Forelimb muscle (tissue), 1 donor: Measurements from ENCODE around the gene GADL1. TPM values are rescaled to one million over a fixed set of nuclear protein-coding genes. Genes with fewer than 3 reads are reported as not detected.

Experiments
- DNase-seq: peaks from one replicate; pipeline ENCODE4 v3.0.0-alpha.2; 2013; ENCODE audit warnings: low read depth
- polyA plus RNA-seq: library from polyadenylated mRNA; unstranded; fragments of 120-200 nt; gene quantifications from one replicate; pipeline ENCODE4 v1.2.1, GENCODE V29; 2013; ENCODE audit not compliant: insufficient read length

Gene GADL1
- polyA plus RNA-seq, 1 donor: 28.7 TPM

DNA sequence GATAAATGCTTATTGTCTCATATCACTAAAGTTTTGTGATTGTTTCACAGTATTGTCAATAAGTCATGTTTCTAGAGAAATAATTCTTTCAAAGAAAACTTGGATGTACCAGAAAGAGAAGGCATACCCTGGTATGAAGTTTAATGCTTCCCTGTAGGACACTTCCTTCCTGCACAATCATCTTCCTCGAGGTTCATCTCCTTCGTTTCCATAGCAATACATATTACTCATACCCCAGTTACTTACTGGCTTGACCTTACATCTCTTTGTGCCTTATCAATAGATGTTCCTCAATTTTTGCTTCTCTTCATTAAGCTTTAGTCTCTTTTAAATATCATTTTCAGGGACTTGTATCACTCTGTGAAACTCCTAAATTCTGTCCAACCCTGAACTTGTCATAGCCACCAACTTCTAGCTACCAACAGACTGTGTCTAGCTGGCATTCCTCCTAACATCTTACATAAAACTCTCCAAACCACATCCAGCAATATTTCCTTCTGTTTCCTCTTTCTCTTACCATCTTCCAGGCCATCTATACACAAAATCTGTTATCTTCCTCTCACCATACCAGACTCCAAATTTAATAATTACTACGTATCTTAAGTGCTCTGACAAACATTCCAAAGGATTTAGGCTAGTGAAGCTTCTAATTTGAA lies 134.3 kb downstream of the GADL1 start:
- no peak for DNase-seq

DNA sequence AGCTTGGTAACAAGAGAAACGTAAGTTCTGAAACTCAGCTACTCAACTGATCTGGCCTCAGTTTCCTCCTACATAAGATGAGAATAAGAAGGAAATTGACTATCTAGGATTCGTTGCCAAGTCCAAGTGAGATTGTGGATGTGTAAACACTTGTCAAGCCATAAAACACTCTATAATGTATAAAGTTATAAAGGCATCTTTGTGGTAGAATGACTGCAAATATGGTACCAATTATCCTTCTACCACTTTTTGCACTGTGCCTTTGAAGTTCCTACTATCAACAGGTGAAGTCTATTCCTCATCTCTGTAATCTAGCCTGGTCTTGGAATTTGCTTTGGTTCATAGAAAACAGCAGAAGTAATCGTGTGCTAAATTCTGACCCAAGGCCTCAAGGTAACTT lies 138.2 kb downstream of the GADL1 start:
- DNase-seq: no peak

DNA sequence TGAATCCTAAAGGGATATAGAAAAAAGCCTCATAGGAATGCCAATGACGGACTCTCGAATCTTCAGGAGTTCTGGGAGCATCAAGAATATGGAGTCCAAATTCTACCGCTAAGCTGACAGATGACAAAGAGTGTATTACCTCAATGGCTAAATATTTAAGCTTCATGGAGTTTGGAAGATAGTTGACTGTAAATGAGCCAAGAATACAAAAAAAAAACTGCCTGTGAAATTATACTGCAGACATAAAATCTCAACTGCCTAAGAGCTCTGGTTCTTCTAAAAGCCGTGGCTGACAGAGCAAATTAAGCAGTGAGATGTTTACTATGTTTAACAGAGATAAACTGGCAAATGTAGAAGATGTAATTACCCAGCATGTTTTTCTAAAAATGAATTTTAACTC lies 140.0 kb downstream of the GADL1 start:
- no peak for DNase-seq

DNA sequence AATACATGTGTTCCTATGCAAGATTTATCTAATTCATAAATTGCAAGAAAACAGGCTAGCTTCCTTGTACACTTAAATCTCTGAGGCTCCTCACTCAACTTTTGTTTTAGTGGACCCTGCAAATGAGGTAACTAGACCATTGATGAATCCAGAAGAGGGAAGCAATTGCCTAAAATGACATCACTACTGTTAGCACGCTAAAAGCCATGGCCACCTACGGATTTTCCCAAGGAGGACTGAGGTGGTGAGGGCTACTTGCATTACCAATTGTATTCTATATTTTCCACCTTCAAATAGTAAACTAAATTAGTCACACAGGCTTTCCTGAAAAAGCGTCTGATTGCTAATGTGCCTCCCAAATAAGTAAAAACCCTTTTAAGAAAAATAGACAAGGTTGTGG lies 140.7 kb downstream of the GADL1 start:
- no peak for DNase-seq

DNA sequence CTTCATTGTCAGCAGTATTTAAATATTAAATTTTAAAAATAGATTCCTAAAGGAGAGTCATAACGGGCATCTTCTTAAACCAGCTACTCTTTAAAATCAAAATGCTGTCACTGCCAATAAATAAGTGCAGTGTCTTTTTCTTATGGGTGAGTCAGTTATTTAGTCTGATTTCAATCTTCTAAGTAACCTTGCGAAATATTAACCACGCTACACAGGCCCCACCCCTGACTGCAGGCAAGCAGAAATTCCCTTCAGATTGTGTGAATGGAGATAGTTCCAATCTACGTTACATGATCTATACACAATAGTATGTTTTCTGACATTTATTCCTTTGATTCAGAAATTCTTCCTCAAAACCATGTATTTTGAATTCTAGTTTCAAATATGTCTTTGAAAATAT lies 141.5 kb downstream of the GADL1 start:
- DNase-seq: no peak

DNA sequence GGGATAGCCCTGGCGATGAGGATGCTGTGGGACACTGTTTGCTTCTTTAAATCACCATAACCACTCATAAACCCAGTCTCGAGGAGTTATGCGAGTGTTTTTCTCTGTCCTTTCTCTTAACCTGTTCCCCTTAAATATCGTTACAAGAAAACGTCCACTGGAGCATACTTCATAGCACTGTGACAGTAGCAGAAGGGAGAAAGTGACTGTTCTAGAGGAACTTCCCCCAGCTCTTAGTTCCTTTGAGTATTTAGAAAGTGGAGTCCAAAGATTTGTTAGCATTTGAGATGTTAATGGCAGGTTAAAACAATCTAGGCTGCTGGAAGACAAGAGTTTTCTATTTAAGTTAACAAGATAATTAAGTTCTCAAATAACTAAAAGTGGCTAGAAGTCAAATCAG lies 142.0 kb downstream of the GADL1 start:
- no peak for DNase-seq

DNA sequence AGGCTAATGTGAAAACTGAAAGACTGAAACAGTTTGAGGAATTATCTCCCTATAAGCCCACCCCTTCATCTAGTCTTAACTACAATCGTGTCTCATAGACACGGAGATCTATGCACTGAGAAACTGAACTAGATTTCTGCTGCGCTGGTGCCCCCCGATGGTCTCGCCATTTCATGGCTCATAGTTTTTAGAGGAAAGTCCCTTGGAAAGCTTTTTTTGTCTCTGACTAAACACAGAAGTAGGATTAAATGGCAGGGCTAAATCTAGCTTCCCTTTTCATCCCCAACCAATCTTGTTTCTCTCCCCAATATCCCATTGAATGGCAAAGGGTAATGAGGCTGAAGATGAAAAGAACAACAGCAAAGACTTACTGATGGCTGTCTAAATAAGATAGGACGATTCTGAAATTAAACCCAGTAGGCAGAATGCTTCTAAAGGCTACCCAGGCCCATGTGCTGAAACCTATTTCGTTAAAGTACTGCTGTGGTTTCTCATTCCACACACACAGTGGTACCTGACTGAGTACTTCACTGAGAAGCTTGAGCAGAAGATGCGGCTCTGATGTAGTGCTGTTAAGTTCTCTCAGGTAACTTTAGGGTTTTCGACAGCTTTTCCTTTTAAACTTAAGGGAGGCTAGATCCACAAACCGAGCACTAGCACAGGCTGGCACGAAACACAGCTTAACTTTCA lies 142.7 kb downstream of the GADL1 start:
- DNase-seq: no peak

DNA sequence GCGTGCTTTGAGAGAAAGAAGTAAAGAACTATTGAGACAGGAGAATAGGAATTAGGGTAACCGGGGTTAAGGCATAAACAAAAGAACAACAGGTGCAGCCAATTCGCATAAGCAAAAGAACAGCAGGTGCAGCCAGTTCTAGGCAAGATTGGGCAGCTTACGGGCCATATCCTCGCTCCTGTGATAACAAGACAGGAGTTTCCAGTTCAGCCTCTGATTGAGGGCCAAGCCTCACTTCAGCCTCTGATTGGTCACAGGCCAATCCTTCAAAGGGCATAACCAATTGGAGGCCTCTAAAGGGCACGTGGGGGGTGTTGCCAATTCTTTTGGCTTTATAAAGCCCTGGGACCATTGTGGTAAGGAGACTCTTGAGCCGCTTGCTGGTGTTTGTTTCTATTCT lies 143.5 kb downstream of the GADL1 start:
- no peak for DNase-seq

DNA sequence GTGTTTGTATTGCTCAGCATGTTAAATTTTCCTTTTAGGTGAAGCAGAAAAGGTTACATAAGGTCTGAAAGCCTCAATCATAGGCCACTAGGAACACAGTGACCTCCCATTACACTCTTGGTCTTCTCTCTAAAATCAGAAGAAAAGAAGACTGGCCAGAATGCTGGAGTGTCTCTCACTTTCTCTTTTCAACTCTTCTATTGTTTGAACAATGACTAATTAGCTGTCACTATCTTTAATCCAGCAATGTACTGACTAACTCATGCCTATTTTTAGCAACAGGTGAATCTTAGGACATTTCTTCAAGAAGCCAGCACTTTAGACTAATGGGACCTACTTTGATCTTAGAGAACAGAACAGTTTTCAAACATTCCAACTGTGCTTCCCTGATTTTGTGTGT lies 145.2 kb downstream of the GADL1 start:
- DNase-seq: no peak

DNA sequence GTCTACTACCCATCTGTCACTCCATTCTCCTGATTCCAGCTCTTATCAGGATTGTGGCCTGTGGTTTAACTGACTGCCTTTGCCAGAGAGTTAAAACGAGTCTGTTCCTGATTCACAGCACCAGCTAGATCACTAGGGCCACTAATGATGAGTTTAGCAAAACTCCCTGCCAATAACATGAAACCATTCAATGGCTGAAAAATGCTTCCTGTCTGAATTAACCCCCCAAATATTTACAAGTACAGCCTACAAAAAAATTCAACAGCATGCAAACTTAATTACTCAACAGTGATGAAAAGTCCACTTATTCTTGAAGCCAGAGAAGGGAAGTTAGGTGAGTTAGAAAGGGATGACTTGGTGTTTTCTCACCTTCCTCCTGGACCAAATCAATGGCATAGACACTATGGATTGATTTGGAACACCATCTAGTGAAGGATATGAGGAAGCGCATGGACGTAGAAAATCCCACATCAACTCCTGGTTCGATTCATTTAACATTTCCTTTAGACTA lies 146.6 kb downstream of the GADL1 start:
- no peak for DNase-seq

DNA sequence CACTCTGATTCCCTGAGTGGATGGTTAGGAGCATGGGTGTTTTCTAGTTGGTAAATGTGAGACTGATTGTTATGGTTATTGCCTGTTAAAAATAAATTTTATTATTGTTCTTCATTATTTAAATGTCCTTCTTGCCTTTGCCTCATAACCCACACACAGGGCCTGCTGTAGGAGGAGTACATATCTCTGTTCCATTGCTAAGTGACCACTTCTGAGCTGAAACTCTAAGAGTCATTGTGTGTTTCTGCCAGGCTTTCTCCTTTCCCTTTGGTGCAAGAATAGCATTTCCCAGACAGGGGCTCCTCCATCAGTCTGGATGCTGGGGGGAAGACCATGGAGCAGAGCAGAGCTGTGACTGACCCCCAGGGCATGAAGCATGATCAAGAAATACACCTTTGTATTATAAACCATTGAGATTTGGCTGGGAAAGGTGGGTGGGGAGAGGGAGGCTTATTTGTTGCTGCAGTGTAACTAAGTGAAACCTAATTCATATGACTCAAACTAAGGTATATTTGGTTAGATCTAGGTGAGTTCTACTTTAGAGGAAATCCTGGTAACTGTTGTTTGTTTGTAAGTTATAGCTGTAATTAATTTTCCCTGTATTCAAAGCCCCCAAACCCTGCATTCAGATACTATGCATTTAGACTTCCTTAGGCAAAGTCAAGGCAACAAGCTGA lies 150.7 kb downstream of the GADL1 start:
- no peak for DNase-seq

DNA sequence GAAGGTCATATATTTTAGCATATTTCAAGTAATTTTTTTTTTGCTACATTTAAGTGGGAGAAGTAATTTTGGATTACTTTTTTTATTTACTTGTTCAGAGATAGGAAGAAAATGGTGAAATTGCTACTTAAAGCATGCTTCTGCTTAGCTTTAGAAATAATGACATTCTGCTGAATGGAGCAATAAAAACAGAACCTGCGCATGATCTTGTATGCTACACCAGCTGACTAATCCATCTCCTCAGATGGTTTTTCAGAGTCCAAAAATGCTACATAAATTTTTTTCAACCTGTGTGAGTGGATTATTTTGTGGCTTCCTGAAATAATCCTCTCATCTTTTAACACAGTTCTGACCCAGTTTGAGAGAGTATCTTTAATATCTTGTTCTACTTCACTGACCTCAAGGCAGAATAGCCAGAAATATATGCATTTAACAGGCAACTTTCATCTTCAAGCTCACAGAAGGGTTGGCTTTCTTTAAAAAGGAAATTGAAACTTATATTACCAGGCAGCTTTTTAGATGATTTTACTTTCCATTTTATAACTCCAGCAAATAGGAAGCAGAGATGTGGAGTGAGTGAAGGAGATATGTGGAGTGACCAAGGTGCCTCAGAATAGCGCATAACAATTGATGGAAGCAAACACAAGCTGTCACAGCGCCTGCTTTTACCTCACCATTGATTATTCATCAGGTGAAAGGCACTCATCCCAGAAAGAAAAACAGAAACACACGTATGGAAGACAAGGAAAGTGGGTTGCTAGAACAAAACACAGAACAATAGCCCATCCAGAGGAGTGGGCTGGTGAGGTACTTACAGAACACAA lies 151.5 kb downstream of the GADL1 start:
- no peak for DNase-seq

DNA sequence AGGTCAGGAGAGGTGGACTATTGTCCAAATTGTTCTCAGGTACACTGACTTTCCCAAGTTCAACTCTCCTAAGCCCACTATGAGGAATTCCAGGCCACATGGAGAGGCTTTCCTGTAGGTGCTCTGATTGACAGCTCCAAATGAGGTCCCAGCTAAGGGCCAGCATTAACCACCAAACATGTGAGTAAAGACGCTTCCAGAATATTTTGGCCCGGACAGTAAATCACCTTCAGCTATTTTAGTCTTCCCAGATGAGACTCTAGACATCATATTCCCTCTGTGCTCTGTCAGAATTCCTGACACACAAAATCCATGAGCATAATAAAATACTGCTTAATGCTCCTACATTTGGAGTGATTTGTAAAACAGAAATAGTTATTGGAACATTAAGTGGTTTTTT lies 152.6 kb downstream of the GADL1 start:
- no peak for DNase-seq

DNA sequence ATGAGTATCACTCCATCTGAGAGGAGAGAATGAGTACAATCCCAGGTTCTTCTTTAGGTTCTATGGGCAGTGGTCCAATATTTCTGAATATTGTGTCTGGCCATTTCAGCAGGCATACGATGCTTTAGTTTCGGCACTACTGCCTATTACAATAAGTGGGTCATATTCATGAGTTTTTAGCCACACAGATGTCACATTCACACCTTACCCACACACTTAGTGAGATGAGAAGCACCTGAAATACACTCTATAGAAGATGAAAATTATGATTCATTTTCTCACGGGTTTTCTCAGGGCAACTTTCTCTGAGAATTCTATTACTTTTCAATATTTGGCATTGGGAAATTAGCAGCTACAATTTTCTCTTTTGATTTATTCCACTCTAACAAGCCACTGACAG lies 155.9 kb downstream of the GADL1 start:
- DNase-seq: no peak

DNA sequence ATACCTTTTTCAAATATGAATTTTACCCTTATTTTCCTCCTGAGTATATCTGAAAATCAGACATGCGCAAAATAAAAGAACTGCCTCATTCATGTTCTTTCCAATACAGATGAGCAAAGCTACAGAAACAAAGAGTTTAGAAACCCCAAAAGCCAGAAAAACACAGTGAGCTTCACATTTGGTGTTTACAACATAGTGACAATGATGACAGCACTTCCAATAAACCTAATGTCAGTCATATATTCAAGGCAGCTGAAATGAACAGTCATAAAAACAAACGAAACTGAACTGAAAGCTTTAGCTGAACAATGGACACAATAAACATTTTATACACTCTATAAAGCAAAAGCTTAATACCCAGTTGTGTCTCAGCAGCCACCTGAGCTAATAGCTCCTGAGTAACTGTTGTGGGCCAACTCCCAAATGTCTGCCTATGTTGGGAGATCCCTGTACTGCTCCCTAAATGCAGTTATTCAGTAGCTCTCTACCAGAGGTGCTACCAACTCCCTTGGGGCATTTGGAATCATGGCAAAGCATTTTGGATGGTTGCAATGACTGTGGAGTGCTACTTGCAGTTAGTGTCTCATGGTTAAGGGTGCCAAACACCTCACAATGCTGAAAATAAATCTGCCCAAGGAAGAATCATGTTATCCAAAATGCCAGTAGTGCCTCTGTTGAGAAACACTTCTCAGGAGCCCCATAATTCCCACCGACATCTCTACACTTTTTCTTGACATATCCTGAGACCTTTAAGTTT lies 156.5 kb downstream of the GADL1 start:
- DNase-seq: no peak

DNA sequence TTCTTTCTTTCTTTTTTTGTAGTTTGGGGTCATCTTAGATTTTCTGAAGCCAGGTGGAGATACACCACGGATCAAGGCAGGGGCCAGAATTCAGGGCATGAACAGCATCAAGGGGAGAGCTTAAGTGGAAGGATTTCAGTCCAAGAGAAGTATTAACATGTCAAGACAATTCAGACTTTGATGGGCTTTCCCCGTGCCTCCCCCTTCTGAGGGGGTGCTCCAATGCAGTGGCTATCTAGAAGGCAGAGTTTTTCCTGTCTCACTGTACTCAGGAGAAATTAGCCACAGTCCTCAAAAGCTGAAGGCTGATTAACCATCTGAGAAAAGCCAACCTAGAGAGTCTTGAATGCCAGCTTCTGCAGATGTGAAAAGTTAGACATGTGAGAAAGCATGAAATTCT lies 160.8 kb downstream of the GADL1 start:
- DNase-seq: no peak

DNA sequence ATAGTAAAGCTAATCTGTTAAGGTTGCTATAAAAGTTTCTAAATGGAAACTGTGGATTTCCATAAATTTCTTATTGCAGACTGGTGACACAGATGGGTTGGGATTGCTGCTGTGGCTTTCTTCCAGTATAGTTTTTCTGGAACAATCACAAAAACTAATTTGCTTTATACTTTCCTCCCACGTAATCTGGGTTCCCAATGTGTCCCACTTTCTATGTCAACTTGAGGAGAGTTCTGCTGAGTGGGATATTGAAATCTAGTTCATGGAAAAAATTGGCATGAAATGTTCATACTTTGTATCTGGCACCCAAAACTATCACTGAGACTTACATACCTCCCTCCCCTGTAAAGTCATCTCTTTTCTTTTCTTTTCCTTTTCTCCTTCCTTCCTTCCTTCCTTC lies 161.3 kb downstream of the GADL1 start:
- no peak for DNase-seq

DNA sequence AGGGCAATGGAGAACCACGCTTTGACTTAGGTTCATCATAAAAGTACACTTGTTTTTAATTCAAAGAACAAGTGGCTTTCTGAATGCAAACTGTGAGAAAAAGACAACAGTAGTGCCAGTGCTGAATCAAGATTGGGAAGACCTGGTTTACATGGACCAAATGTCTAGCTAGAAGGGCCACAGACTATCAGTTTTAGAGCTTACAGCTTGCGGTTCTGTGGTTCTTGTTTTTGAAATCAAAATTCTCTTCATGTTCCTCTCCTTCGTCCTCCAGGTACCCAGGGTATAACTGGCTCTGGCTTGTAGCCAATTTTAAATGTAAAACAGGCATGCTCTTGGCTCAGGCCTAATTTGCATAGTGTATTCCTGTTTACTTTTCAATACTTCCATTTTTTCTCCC lies 163.5 kb downstream of the GADL1 start:
- no peak for DNase-seq

DNA sequence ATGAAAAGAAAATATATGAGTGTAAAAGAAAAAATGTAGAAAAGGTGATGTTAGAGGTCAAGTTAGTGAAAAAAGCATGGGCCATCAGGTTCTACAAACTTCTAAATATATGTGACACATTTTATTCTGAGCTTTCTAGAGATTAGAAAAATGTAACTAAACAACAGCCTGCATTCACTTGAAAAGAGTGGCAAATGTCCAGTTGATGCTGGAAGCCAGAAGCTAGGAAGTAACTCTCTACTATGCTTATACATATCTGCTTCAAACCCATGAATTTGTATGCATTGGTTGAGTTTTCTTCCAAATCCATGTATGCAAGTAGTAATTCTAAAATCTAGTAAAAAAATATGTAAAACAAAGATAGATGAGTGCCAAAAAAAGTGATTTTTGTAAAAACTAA lies 164.5 kb downstream of the GADL1 start:
- no peak for DNase-seq

DNA sequence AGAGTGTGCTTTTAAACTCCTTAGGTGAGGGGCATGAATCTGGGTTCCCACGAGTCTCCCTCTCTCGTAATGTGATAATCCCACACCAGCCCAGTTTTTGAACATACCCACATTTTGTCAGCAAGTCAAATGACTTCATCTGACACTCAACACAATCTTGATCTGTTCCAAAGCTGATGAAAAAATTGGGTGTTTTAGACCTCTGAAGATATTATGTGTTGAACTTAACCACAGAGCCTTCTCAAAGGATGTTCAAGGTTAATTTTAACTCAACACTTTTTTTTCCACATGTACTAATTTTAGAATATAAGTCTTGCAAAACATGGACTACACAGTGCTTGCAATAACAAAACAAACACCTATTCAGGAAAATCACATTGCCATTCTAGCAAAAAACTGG lies 164.9 kb downstream of the GADL1 start:
- no peak for DNase-seq

DNA sequence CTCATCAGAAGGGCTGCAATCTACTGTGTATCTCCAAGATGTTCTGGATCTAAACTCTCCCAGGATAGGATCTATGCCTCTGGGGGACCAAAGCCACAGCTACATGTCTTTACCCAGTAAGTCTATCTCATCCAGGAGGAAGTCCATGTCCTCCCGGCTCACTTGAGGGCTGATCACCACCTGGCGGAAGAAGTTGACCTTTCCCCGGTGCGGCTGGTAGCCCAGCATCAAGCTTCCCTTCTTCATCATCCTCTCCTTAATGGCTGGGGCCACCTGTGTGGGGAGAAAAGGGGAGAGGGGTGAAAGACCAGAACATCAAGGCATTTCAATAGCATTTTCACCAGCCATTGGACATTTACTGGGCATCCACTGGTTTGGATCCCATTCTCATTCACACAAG lies 166.3 kb downstream of the GADL1 start:
- DNase-seq: no peak
